ENCODE results near the gene CCDC69.
A peak's percentile ranks its signal among the peaks of the same experiment; 100 is the strongest.
"Not testable (repeated sequence)": the region's sequence is repeated elsewhere in the genome, so short reads cannot be mapped to it uniquely, and the experiment has no call there.

The CCDC69 gene

GRCh38 chr5:151243564-151243963 lies 19.7 kb upstream of the CCDC69 start:
- no peak overlapping the region for H3K4me2 ChIP-seq (ENCODE audit: low read length)
- H4K20me1 ChIP-seq (ENCODE audit: insufficient read depth, low read length): no peaks in the 10 kb centered on the region
- no peaks in the 10 kb centered on the region for H3K9me2 ChIP-seq (ENCODE audit: low read depth, low read length)
- H3K36me3 ChIP-seq (ENCODE audit: insufficient read depth, low read length): peaks cover 5% of the 10 kb centered on the region; the same call in 1 of the 2 replicates
- H3K4me1 ChIP-seq (ENCODE audit: insufficient read depth, low read length, severe bottlenecking): peaks cover 32% of the 10 kb centered on the region
- H3K4me3 ChIP-seq (ENCODE audit: low read depth, low read length, poor library complexity, severe bottlenecking): no peak overlapping the region
- no peak overlapping the region for H3K9ac ChIP-seq (ENCODE audit: low read length)
- H3K79me2 ChIP-seq (ENCODE audit: insufficient read depth, low read length): no peaks in the 10 kb centered on the region
- no peaks in the 10 kb centered on the region for H3K9me3 ChIP-seq (ENCODE audit: low read length)
- no peak overlapping the region for H2AFZ ChIP-seq (ENCODE audit: low read length)
- H3F3A ChIP-seq (ENCODE audit: insufficient read depth, low read length): no peaks in the 10 kb centered on the region
- TF ChIP-seq EZH2 (IDR thresholded peaks at IDR 0.05; ENCODE audit: borderline replicate concordance, low read length) (no peak), CTCF (IDR thresholded peaks at IDR 0.05; ENCODE audit: low read length) (no peak)
- no peaks in the 10 kb centered on the region for H3K27me3 ChIP-seq (ENCODE audit: insufficient read depth, low read length)
- no peak overlapping the region for H3K27ac ChIP-seq (ENCODE audit: low read depth, low read length, poor library complexity, severe bottlenecking)

GRCh38 chr5:151243127-151243526 lies 19.2 kb upstream of the CCDC69 start:
- Histone ChIP-seq H2AFZ (ENCODE audit: low read length) (no peak overlapping the region), H3K9ac (ENCODE audit: low read length) (no peak overlapping the region), H3K9me3 (ENCODE audit: low read length) (no peaks in the 10 kb centered on the region), H3K4me3 (ENCODE audit: low read depth, low read length, poor library complexity, severe bottlenecking) (no peak overlapping the region), H3K4me2 (ENCODE audit: low read length) (no peak overlapping the region), H3K79me2 (ENCODE audit: insufficient read depth, low read length) (no peaks in the 10 kb centered on the region), H3F3A (ENCODE audit: insufficient read depth, low read length) (no peaks in the 10 kb centered on the region), H3K36me3 (ENCODE audit: insufficient read depth, low read length) (peaks cover 5% of the 10 kb centered on the region; the same call in 1 of the 2 replicates), H4K20me1 (ENCODE audit: insufficient read depth, low read length) (no peaks in the 10 kb centered on the region), H3K4me1 (ENCODE audit: insufficient read depth, low read length, severe bottlenecking) (peaks cover 36% of the 10 kb centered on the region), H3K27me3 (ENCODE audit: insufficient read depth, low read length) (no peaks in the 10 kb centered on the region), H3K9me2 (ENCODE audit: low read depth, low read length) (no peaks in the 10 kb centered on the region), H3K27ac (ENCODE audit: low read depth, low read length, poor library complexity, severe bottlenecking) (no peak overlapping the region)
- TF ChIP-seq CTCF (IDR thresholded peaks at IDR 0.05; ENCODE audit: low read length) (no peak), EZH2 (IDR thresholded peaks at IDR 0.05; ENCODE audit: borderline replicate concordance, low read length) (no peak)

- peaks cover 51% of the 10 kb centered on the region for H3K4me1 ChIP-seq (ENCODE audit: insufficient read depth, low read length, severe bottlenecking)
- H3K36me3 ChIP-seq (ENCODE audit: insufficient read depth, low read length): peaks cover 5% of the 10 kb centered on the region; the same call in 1 of the 2 replicates
Measured at GRCh38 chr5:151240924-151241635, 17.2 kb upstream of the CCDC69 start.

GRCh38 chr5:151240268-151240835 lies 16.5 kb upstream of the CCDC69 start:
- not testable (repeated sequence) for H3K9me3 ChIP-seq (ENCODE audit: low read length); H3K36me3 ChIP-seq (ENCODE audit: insufficient read depth, low read length); H3K79me2 ChIP-seq (ENCODE audit: insufficient read depth, low read length); H4K20me1 ChIP-seq (ENCODE audit: insufficient read depth, low read length); H3K9ac ChIP-seq (ENCODE audit: low read length); H3K27me3 ChIP-seq (ENCODE audit: insufficient read depth, low read length); H3K9me2 ChIP-seq (ENCODE audit: low read depth, low read length); H3K4me2 ChIP-seq (ENCODE audit: low read length); H3F3A ChIP-seq (ENCODE audit: insufficient read depth, low read length); H2AFZ ChIP-seq (ENCODE audit: low read length); H3K4me3 ChIP-seq (ENCODE audit: low read depth, low read length, poor library complexity, severe bottlenecking)
- Histone ChIP-seq H3K27ac (ENCODE audit: low read depth, low read length, poor library complexity, severe bottlenecking) (peak overlapping the region; percentile 37), H3K4me1 (ENCODE audit: insufficient read depth, low read length, severe bottlenecking) (peaks cover 53% of the 10 kb centered on the region)

More at GRCh38 chr5:151240924-151241635, 17.2 kb upstream of the CCDC69 start:
- H3K9ac ChIP-seq (ENCODE audit: low read length): no peak overlapping the region
- H3K4me2 ChIP-seq (ENCODE audit: low read length): no peak overlapping the region
- H3K27ac ChIP-seq (ENCODE audit: low read depth, low read length, poor library complexity, severe bottlenecking): peak overlapping the region; percentile 37
- H4K20me1 ChIP-seq (ENCODE audit: insufficient read depth, low read length): no peaks in the 10 kb centered on the region
- no peaks in the 10 kb centered on the region for H3K9me3 ChIP-seq (ENCODE audit: low read length)
- H3K79me2 ChIP-seq (ENCODE audit: insufficient read depth, low read length): no peaks in the 10 kb centered on the region
- TF ChIP-seq EZH2 (IDR thresholded peaks at IDR 0.05; ENCODE audit: borderline replicate concordance, low read length): no peak
- TF ChIP-seq CTCF (IDR thresholded peaks at IDR 0.05; ENCODE audit: low read length): no peak
- no peaks in the 10 kb centered on the region for H3K27me3 ChIP-seq (ENCODE audit: insufficient read depth, low read length)
- H3K9me2 ChIP-seq (ENCODE audit: low read depth, low read length): no peaks in the 10 kb centered on the region
- H3K4me3 ChIP-seq (ENCODE audit: low read depth, low read length, poor library complexity, severe bottlenecking): no peak overlapping the region
- H2AFZ ChIP-seq (ENCODE audit: low read length): no peak overlapping the region
- H3F3A ChIP-seq (ENCODE audit: insufficient read depth, low read length): no peaks in the 10 kb centered on the region

Measured in OCI-LY1 (cell line).